ENCODE data around the gene AKAP6.

Gene AKAP6

DNA sequence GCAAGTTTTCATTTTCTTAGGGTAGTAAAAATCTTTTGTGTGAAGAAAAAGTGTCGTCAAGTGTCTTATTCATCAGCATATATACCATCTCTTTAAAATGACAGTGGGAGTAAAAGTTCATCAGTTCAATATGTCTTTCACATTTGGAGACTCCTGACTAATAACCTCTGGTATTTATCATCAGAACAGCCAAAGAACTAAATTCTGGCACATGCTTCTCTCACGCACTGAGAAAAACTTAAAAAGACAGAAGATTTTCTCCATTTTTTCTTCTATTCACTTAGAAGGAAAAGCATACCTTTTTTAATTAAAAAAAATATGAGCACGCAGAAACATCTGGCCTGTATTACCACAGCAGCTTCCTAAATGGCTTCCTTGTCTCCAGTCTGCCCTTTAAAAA lies 265.7 kb downstream of the AKAP6 start:
- DNase-seq, result no peak

- no peak for DNase-seq
Observed at GRCh38 chr14:32595497-32595896, 266.4 kb downstream of the AKAP6 start.

DNA sequence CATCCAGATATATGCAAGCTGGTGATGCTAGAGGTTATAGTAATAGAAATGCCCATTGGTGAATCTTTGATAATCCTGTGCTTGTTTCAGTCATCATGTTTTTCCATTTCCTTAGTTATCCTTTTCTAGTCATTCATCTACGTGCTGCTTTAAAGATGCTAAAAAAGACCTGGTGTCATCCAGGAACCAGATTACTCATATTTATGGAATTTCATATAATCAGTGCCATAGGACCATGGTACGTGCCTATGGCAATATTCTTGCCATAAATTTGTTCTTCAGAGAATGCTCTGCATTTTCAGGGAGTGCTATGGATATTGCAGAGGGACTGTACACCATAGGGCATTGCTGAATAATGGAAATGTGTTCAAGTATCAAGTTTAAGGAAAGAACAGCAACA lies 267.3 kb downstream of the AKAP6 start:
- DNase-seq, result no peak

- no peak for DNase-seq
Observed at GRCh38 chr14:32597771-32598170, 268.7 kb downstream of the AKAP6 start.

DNA sequence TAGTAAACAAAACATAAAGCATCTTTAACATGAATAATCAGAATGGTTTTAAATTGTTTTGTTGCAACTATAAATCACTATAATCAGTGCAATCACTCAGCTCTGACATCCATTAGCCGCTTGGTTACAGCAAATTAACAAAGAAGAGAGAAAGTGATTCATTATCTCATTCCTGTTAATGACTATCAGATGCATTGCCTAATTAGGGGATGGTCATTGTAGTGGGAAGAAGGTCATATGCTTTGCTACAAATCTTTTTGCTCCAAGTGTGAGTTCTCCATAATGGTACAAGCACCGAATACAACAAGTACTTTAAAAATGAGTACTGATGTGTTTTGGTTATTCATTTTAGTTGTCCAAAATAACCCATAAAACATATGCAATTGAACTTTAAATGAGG lies 272.0 kb downstream of the AKAP6 start:
- DNase-seq, result no peak

- no peak for DNase-seq
Observed at GRCh38 chr14:32601906-32602305, 272.8 kb downstream of the AKAP6 start.

DNA sequence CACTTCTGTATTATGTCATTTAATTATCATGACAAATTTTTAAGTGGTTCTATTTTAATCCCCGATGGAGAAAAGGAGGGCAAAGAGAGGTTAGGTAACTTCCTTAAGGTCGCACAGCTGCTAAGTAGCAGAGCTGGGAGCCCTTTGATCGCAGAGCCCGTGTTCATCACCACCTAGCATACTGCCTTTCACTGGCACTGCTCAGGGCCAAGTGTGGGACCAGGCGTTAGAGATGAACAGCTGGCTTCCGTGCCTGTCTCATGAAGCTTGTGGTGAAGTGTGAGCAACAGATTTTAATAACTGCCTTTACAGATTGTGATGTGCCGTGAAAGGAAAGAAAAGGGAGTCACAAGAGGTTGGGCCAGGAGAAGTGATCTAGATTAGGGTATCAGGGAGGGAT lies 273.6 kb downstream of the AKAP6 start:
- no peak for DNase-seq

- DNase-seq, result no peak
Observed at GRCh38 chr14:32603992-32604565, 275.0 kb downstream of the AKAP6 start.

DNA sequence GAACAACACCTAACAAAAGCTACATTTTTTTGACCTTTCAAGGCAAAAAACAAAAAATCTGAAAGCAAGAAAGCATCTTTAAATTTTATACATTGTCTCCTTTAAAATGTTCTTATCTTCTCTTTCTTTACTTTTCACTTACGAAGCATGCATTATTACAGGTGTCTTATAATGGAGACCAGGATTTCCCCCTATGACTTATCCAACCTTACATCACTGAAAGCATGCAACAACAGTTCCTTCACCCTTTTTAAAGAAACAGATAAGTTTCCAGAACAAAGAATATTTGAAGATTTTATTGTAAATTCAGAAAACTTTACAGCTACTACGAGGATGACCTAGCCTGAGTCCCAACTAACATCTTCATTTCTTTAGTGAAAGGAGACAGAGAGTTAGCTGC lies 277.2 kb downstream of the AKAP6 start:
- no peak for DNase-seq

- no peak for DNase-seq
Observed at GRCh38 chr14:32607399-32607798, 278.3 kb downstream of the AKAP6 start.

GRCh38 chr14:32608857-32609256 lies 279.8 kb downstream of the AKAP6 start:
- no peak for DNase-seq

GRCh38 chr14:32609388-32609787 lies 280.3 kb downstream of the AKAP6 start:
- DNase-seq, result no peak

GRCh38 chr14:32611752-32612151 lies 282.7 kb downstream of the AKAP6 start:
- no peak for DNase-seq

- no peak for DNase-seq
Observed at GRCh38 chr14:32618991-32619390, 289.9 kb downstream of the AKAP6 start.

- no peak for DNase-seq
Observed at GRCh38 chr14:32620303-32620702, 291.2 kb downstream of the AKAP6 start.

DNA sequence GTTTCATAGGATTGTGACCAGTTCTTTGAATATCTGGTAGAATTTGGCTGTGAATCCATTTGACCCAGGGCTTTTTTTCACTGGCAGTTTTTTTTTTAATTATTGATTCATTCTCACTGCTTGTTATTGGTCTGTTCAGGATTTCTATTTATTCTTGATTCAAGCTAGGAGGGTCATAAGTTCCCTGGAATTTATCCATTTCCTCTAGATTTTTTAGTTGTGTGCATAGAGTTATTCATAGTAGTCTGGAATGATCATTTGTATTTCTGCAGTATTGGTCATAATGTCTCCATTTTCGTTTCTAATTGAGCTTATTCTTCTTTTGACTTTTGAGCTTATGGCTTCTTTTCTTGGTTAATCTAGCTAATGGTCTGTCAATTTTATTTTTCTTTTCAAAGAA lies 291.6 kb downstream of the AKAP6 start:
- DNase-seq, result no peak

- no peak for DNase-seq
Observed at GRCh38 chr14:32621585-32621984, 292.5 kb downstream of the AKAP6 start.

DNA sequence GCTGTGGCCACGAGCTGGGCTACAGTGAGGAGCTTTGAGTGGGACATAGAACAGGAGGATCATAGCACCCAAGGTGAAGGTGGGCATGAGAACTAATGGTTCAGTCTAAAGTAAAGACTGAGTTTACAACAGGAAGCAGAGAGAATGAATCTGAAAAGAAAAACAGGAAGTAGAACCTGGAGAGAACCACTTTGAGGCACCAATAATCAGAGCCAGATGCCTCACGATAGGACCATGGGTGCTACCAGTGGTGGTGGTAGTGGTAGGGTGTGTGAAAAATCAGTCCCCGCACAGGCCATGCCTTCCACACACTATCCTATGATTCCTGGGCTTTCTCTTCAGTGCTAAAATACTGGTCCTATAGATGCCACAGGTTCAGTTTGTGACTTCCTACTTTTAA lies 293.6 kb downstream of the AKAP6 start:
- no peak for DNase-seq

- no peak for DNase-seq
Observed at GRCh38 chr14:32623300-32624093, 294.4 kb downstream of the AKAP6 start.

- no peak for DNase-seq
Observed at GRCh38 chr14:32625211-32625610, 296.1 kb downstream of the AKAP6 start.

DNA sequence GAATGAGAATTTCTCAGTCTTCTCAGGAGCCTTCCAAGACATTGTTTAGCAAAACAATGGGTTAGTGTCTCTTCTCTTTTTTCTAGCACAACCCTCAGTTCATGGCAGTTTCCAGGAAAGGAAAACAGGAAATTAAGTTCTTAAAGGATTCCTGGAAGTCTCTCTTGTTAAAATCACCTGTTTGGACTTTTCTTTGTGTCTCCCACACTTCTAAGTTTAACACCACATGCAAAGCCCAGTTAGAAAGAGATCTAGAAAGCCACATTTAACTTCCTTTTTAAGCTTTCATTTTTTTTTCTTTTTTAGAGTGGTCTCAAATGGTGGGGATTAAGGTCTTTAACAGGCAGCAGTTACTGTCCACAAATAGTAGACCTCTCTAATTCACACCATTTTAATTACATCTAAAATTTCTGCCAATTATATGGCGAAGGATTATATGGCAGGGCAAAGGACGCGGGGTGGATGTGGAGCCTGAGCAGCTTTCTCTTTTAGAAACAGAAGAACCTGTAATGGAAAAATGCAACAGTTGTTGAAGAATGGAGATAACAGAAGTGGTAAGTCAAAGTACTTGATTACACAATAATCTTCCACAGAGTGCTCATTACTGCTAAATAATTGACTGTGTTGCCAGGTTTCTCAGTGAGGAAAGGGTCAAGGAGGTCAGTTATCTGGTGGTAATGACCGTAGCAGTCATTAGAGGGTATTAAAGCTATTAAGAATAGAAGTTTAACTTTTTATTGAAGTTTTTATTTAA lies 298.6 kb downstream of the AKAP6 start:
- DNase-seq, result peak; percentile 75

GRCh38 chr14:32629236-32629635 lies 300.1 kb downstream of the AKAP6 start:
- no peak for DNase-seq

DNA sequence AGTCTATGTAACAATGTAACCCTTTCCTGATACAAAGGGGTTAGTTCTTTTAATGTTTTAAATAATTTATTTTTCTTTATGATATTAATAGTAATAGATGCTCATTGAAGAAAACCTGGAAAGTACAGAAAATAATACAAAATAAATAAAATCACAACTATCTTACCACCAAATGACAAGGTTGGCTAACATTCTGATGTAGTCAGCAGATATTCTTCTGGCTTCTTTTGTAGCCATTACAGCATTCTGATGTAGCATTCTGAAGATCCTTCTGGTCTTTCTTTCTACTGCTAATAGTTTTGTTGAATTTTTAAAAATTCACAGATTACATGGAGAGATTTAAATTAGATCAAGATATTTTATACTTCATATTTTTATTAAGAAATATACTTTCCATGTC lies 301.6 kb downstream of the AKAP6 start:
- no peak for DNase-seq

- no peak for DNase-seq
Observed at GRCh38 chr14:32633224-32633859, 304.2 kb downstream of the AKAP6 start.
